HEK293T (cell line): ENCODE results near the gene E2F2.

Experiments
- BHLHE40 ChIP-seq: fragments of 450-650 bp; IDR thresholded peaks from 2 replicates; pipeline ENCODE4 v1.6.1; 2016; ENCODE audit warnings: mild to moderate bottlenecking, moderate library complexity, borderline replicate concordance
- ELF4 ChIP-seq: fragments of 450-650 bp; IDR thresholded peaks from 2 replicates; pipeline ENCODE4 v1.6.1; 2017; ENCODE audit warnings: antibody characterized with exemption
- FOXA1 ChIP-seq: fragments of 450-650 bp; IDR thresholded peaks from 2 replicates; pipeline ENCODE4 v1.6.1; 2016; ENCODE audit warnings: mild to moderate bottlenecking
- HDGF ChIP-seq: fragments of 450-650 bp; IDR thresholded peaks from 2 replicates; pipeline ENCODE4 v1.6.1; 2017; ENCODE audit warnings: antibody characterized with exemption, borderline replicate concordance
- PKNOX1 ChIP-seq: fragments of 450-650 bp; IDR thresholded peaks from 2 replicates; pipeline ENCODE4 v1.6.1; 2016
- TARDBP ChIP-seq: fragments of 450-650 bp; IDR thresholded peaks from 2 replicates; pipeline ENCODE4 v1.6.1; 2016
- ZNF384 ChIP-seq: fragments of 450-650 bp; IDR thresholded peaks from 2 replicates; pipeline ENCODE4 v1.6.1; 2016

GRCh38 chr1:23553231-23554126, 22.4 kb upstream of the E2F2 start:
- TF ChIP-seq ELF4 = no peak
- no peak for TF ChIP-seq ZNF384
- no peak for TF ChIP-seq TARDBP
- TF ChIP-seq FOXA1 = no peak
- 0 out of 2 replicates have a peak, but pooled peaks have one; percentile 17 for TF ChIP-seq HDGF
- TF ChIP-seq BHLHE40 = no peak
- no peak for TF ChIP-seq PKNOX1
